K562 (cell line): ENCODE data around the gene SLC12A6. TPM values are rescaled to one million over a fixed set of nuclear protein-coding genes. Genes with fewer than 3 reads are reported as not detected.

ENCODE experiments used
- CBFA2T3 ChIP-seq: fragments of 450-650 bp; IDR thresholded peaks from 2 replicates; pipeline ENCODE4 v1.6.1; 2017
- ETS1 ChIP-seq: conservative IDR thresholded peaks from 2 replicates; pipeline ENCODE4 v1.6.1; 2011; ENCODE audit warnings: low read depth, mild to moderate bottlenecking, low read length; ENCODE audit not compliant: control insufficient read depth
- HMG20A ChIP-seq: fragments of 450-650 bp; formaldehyde crosslinking; conservative IDR thresholded peaks from 2 replicates; pipeline ENCODE4 v1.4.0; 2020; ENCODE audit warnings: mild to moderate bottlenecking, mixed read lengths
- KDM2B ChIP-seq: fragments of 250-450 bp; sonication (Bioruptor Pico); IDR thresholded peaks from 2 replicates; pipeline ENCODE4 v1.8.0; 2021; ENCODE audit warnings: mild to moderate bottlenecking, moderate library complexity
- RERE ChIP-seq: sonication (generic); formaldehyde crosslinking; IDR thresholded peaks from 2 replicates; pipeline ENCODE4 v1.8.0; 2023; ENCODE audit warnings: missing genetic modification reagents, mild to moderate bottlenecking, borderline replicate concordance
- SMC3 ChIP-seq: conservative IDR thresholded peaks from 2 replicates; pipeline ENCODE4 v1.6.1; 2011; ENCODE audit warnings: low read depth, low read length, improper control_type of control experiment; ENCODE audit not compliant: insufficient read depth
- TOE1 ChIP-seq, 2 experiments: fragments of 450-650 bp in 1 of 2; sonication (generic) in 1 of 2; formaldehyde crosslinking in 1 of 2; IDR thresholded peaks; 2 replicates each; pipeline versions ENCODE4 v1.7.1 to v1.8.0; 2016 to 2022; ENCODE audit warnings: borderline replicate concordance in 2 of 2, mild to moderate bottlenecking in 2 of 2, antibody characterized with exemption in 1 of 2, inconsistent platforms in 1 of 2, low read depth in 1 of 2, missing genetic modification reagents in 1 of 2, moderate library complexity in 1 of 2
- U2AF2 ChIP-seq: fragments of 200-400 bp; formaldehyde crosslinking; optimal IDR thresholded peaks from 2 replicates; pipeline ENCODE3; 2017; ENCODE audit warnings: low read depth, mild to moderate bottlenecking, low read length
- ZMIZ1 ChIP-seq, 2 experiments: fragments of 150-350 bp in 1 of 2; IDR thresholded peaks; 2 replicates each; pipeline ENCODE4 v1.6.1; 2012 to 2016; ENCODE audit warnings: low read depth in 2 of 2, low read length in 2 of 2, mild to moderate bottlenecking in 1 of 2, moderate library complexity in 1 of 2
- ZNF133 ChIP-seq: fragments of 250-450 bp; sonication (Bioruptor Pico); IDR thresholded peaks from 2 replicates; pipeline ENCODE4 v1.4.0; 2020; ENCODE audit warnings: mild to moderate bottlenecking
- ZNF184 ChIP-seq: sonication (generic); formaldehyde crosslinking; IDR thresholded peaks from 2 replicates; pipeline ENCODE4 v1.5.0; 2020; ENCODE audit warnings: missing genetic modification reagents
- ZNF224 ChIP-seq: sonication (generic); formaldehyde crosslinking; IDR thresholded peaks from 2 replicates; pipeline ENCODE4 v1.8.0; 2022; ENCODE audit warnings: mild to moderate bottlenecking, missing genetic modification reagents
- polyA plus RNA-seq, 8 experiments: library from polyadenylated mRNA; depleted of rRNA in 4 of 8; stranded (reverse) in 5 of 8; unstranded in 3 of 8; fragments of >200 nt; fragmentation: Nextera tagmentation in 2 of 8; fragmentation: Illumina TruSeq in 1 of 8; extraction: Ambion mirVana in 2 of 8; extraction: Trizol in 1 of 8; gene quantifications; 2 replicates each; pipeline versions ENCODE4 v1.2.1 to v1.2.3, GENCODE V29; 2011 to 2014; ENCODE audit warnings: inconsistent platforms in 1 of 8, missing spikeins in 1 of 8
- total RNA-seq, 7 experiments: library from RNA; depleted of rRNA in 6 of 7; stranded (reverse); fragments of >200 nt in 6 of 7; fragmentation: Illumina TruSeq in 2 of 7; extraction: Trizol in 2 of 7; gene quantifications; 2 replicates each; pipeline versions ENCODE4 v1.2.1 to v1.2.3, GENCODE V29; 2011 to 2021; ENCODE audit warnings: low replicate concordance in 1 of 7
- TF ChIP-seq, protein P1 (sequence below): fragments of 450-650 bp; formaldehyde crosslinking; IDR thresholded peaks from 2 replicates; pipeline ENCODE4 v1.4.0; 2020; ENCODE audit warnings: mild to moderate bottlenecking

SLC12A6 gene
- total and polyA plus RNA-seq, 9 of the 15 experiments (the other 6 are each of a cell fraction or from before 2014, with no cell fraction given), result 1.4 to 16.4 (median 6.7) TPM

DNA sequence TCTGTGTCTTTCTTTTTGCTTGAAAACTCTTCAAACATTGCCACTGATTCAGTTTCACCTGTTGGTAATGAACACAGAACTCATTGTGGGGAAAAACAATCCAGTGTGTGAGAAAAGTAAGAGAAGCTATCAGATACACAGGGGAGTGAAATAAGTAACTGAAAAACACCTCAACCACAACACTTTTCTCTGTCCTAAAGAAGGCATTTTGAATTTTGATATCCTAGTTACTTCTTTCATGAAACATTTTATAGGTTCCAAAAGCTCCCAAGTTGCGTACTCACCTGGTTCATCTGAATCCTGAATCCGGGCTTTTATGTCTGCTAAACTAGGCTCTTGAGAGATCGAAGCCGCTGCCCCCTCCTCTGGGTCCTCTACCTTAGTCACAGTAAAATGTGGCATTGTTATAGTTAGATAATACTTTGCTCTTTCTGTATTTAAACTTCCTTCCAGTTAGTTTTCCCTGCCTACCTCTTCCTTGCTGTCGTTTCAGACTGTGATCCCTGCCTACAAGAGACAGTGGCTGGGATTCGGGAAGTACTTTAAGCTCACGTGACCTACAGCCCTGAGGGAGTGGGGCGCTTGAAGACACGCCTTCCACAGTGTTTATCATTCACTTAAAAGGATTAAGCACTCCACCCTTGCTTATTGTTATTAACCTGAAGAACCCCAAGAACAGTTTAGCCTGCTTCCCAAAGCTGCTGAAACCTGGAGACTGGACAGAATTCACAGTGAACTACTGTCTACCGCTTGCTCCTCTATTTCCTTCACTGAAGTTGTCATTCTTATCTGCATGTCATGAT lies 19.1 kb downstream of the SLC12A6 start (continued):
- TF ChIP-seq ETS1, result no peak
- no peak for TF ChIP-seq RERE (CRISPR knock-in tag)
- TF ChIP-seq U2AF2, result no peak
- TF ChIP-seq ZNF133 (CRISPR knock-in tag), result no peak
- no peak for TF ChIP-seq KDM2B
- no peak for TF ChIP-seq HMG20A
- TF ChIP-seq ZNF224 (CRISPR knock-in tag), result no peak
- TF ChIP-seq, protein P1, sequence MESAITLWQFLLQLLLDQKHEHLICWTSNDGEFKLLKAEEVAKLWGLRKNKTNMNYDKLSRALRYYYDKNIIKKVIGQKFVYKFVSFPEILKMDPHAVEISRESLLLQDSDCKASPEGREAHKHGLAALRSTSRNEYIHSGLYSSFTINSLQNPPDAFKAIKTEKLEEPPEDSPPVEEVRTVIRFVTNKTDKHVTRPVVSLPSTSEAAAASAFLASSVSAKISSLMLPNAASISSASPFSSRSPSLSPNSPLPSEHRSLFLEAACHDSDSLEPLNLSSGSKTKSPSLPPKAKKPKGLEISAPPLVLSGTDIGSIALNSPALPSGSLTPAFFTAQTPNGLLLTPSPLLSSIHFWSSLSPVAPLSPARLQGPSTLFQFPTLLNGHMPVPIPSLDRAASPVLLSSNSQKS (CRISPR knock-in tag), result no peak
- no peak for TF ChIP-seq CBFA2T3
- no peak for TF ChIP-seq ZNF184 (CRISPR knock-in tag)
- TF ChIP-seq SMC3, result no peak
- no peak for TF ChIP-seq ZMIZ1 (IDR thresholded peaks at IDR 0.05; ENCODE audit: low read depth in 2 of 2, low read length in 2 of 2)
- TF ChIP-seq TOE1 (IDR thresholded peaks at IDR 0.05; ENCODE audit: borderline replicate concordance), result peak; percentile 97
- no peak for TF ChIP-seq TOE1 (CRISPR knock-in tag; IDR thresholded peaks at IDR 0.05; ENCODE audit: borderline replicate concordance, low read depth)
